Right lobe of liver (tissue), 4 donors: ENCODE results near the gene SMPD1.

ENCODE experiments used
- POLR2A ChIP-seq: fragments of 450-650 bp; IDR thresholded peaks from one replicate; pipeline ENCODE4 v1.6.1; 2017; ENCODE audit warnings: antibody characterized with exemption, mild to moderate bottlenecking
- TF ChIP-seq, protein P1 (sequence below), 4 donors: fragments of 200-600 bp in 3 of 4; fragments of 450-650 bp in 1 of 4; IDR thresholded peaks; one replicate each; pipeline versions ENCODE4 v1.5.1 to v1.8.0; 2016 to 2022; ENCODE audit warnings: antibody characterized with exemption in 4 of 4, mild to moderate bottlenecking in 2 of 4
- donor health status: DM: no; HTN: no; CAD: no.
- donor health status: DM: no; HTN: no; CAD: no.
- donor health status: DM: no; HTN: yes; CAD: no.

DNA sequence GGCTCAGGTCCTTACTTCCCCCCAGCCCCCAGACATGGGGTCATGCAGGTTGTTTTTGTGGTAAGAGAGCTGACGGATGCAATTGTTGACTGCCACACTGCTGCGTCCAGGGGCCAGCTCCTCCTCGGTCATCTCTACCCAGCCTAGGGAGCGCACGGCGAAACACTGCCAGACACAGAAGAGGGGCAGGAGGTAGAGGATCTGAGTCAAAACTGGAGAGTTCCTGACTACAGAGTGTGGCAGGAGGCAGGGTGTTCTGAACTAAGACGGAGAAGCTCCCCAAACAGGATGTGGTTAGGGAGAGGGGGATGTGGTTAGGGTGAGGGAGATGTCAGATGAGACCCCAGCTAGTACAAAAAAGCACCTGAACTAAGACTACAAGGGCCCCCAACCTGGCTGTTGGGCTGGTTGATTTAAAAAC lies 12.3 kb downstream of the SMPD1 start:
- TF ChIP-seq, protein P1, sequence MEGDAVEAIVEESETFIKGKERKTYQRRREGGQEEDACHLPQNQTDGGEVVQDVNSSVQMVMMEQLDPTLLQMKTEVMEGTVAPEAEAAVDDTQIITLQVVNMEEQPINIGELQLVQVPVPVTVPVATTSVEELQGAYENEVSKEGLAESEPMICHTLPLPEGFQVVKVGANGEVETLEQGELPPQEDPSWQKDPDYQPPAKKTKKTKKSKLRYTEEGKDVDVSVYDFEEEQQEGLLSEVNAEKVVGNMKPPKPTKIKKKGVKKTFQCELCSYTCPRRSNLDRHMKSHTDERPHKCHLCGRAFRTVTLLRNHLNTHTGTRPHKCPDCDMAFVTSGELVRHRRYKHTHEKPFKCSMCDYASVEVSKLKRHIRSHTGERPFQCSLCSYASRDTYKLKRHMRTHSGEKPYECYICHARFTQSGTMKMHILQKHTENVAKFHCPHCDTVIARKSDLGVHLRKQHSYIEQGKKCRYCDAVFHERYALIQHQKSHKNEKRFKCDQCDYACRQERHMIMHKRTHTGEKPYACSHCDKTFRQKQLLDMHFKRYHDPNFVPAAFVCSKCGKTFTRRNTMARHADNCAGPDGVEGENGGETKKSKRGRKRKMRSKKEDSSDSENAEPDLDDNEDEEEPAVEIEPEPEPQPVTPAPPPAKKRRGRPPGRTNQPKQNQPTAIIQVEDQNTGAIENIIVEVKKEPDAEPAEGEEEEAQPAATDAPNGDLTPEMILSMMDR (IDR thresholded peaks at IDR 0.05), result no peak
- TF ChIP-seq POLR2A, result no peak
